NB4 (cell line): ENCODE measurements around the gene RSU1.

Experiments used
- DNase-seq: peaks from one replicate; pipeline ENCODE4 v3.0.0; 2010; ENCODE audit warnings: low read depth
- H3K4me3 ChIP-seq: one replicate; pipeline ENCODE4 v1.5.1; 2011; ENCODE audit warnings: mild to moderate bottlenecking, low read depth, low read length, moderate library complexity
- CTCF ChIP-seq: IDR thresholded peaks from one replicate; pipeline ENCODE4 v1.5.1; 2012; ENCODE audit warnings: low read depth, low read length
- MAX ChIP-seq: IDR thresholded peaks from 2 replicates; pipeline ENCODE4 v1.6.1; 2011; ENCODE audit warnings: low read depth, low read length
- MYC ChIP-seq: IDR thresholded peaks from 2 replicates; pipeline ENCODE4 v1.6.1; 2011; ENCODE audit warnings: low read depth, low read length
- POLR2A ChIP-seq: IDR thresholded peaks from 2 replicates; pipeline ENCODE4 v1.6.1; 2011; ENCODE audit warnings: mild to moderate bottlenecking; ENCODE audit not compliant: insufficient read length; ENCODE audit errors: extremely low read depth

Gene RSU1

DNA sequence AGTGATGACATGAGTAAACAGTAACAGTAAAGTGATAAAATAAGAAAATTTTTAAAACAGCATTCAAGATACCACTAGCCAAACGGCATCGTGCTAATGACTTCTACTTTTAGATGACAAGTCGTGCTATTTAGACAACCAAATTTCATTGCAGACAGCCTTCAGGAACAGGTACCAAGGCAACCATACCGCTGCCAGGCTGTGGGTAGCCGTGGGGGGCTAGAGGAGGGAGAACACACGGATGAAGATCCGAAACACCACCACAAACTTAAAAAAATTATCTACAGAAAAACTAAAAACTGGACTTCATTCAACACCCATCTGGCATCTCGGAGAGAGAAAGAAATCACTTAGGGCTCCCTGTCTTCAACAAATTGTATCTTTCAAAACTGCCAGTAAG, 89.6 kb downstream of the RSU1 start:
- no peak for DNase-seq
- TF ChIP-seq MYC (no peak), MAX (no peak), CTCF (no peak), POLR2A (no peak)
- no peak overlapping the region for H3K4me3 ChIP-seq

DNA sequence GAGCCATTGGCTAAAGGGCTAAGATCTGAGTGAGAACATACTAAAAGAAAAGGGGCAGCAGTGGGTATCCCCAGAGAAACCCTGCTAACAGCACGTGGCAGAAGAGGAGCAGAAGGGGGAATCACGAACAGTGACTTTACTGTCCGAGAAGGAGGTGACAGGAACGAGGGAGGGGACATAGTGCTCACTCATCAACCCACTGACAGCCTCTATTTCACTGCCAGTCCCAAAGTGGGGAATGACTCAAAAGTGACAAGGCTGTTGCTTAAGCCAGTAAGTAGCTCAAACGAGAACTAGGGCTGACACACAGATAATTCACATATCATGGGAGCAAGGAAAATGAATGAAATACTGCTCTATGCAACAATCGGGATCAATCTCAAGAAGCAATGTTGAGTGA, 92.7 kb downstream of the RSU1 start:
- no peak overlapping the region for H3K4me3 ChIP-seq
- no peak for DNase-seq
- TF ChIP-seq POLR2A (no peak), CTCF (no peak), MAX (no peak), MYC (no peak)

DNA sequence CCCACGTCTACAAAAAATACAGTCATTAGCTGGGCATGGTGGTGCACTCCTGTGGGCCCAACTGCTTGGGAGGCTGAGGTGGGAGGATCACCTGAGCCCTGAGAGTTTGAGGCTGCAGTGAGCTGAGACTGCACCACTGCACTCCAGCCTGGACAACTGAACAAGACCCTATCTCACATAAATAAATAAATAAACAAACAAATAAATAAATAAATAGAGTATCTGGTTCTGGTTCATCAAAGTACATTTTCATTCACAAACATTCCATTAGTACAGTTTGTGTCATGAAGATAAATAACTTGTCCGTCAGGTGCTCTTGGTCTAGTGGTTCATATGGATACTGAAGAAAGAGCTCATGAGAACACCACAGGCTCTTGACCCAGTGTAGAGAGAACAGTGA, 96.4 kb downstream of the RSU1 start:
- no peak for DNase-seq
- H3K4me3 ChIP-seq: no peak overlapping the region
- TF ChIP-seq POLR2A (no peak), CTCF (no peak), MAX (no peak)

- DNase-seq: no peak
- H3K4me3 ChIP-seq: no peak overlapping the region
- TF ChIP-seq POLR2A: no peak
- no peak for TF ChIP-seq MAX
- TF ChIP-seq CTCF: no peak
- no peak for TF ChIP-seq MYC
Observed at GRCh38 chr10:16717622-16718395, 99.4 kb downstream of the RSU1 start.

DNA sequence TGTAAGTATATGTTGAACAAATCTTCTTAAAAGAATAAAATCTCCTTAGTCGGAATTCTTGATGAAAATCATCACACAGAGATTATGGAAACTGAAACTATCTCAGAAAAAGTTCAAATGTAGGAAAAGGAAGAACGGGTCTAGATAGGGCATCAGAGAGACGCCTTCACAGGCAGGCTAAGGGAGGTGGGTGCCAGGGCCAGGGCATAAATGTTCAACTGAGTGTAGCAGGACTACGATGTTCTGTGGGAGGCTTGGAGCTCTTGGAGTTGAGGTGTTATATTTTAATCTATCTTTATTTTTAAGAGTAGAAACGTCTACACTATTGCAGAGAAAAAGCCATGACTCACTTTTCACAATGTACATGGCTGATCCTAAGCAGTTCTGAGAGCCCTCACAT, 101.2 kb downstream of the RSU1 start:
- DNase-seq: no peak
- no peak for TF ChIP-seq CTCF
- no peak for TF ChIP-seq POLR2A
- no peak for TF ChIP-seq MAX
- no peak for TF ChIP-seq MYC
- no peak overlapping the region for H3K4me3 ChIP-seq

GRCh38 chr10:16713290-16713689, 103.9 kb downstream of the RSU1 start:
- no peak for DNase-seq
- H3K4me3 ChIP-seq: no peak overlapping the region
- TF ChIP-seq MAX (no peak), MYC (no peak), POLR2A (no peak), CTCF (no peak)
